CD4-positive, alpha-beta T cell treated with Interleukin-4 for 4 hours (primary cell): ENCODE data around the gene MAGEA1.
"Not testable (repeated sequence)": the region's sequence is repeated elsewhere in the genome, so short reads cannot be mapped to it uniquely, and the experiment has no call there.

Experiments used
- DNase-seq: peaks from one replicate; pipeline ENCODE4 v3.0.0-alpha.2; 2020

MAGEA1 gene, protein sequence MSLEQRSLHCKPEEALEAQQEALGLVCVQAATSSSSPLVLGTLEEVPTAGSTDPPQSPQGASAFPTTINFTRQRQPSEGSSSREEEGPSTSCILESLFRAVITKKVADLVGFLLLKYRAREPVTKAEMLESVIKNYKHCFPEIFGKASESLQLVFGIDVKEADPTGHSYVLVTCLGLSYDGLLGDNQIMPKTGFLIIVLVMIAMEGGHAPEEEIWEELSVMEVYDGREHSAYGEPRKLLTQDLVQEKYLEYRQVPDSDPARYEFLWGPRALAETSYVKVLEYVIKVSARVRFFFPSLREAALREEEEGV

DNA sequence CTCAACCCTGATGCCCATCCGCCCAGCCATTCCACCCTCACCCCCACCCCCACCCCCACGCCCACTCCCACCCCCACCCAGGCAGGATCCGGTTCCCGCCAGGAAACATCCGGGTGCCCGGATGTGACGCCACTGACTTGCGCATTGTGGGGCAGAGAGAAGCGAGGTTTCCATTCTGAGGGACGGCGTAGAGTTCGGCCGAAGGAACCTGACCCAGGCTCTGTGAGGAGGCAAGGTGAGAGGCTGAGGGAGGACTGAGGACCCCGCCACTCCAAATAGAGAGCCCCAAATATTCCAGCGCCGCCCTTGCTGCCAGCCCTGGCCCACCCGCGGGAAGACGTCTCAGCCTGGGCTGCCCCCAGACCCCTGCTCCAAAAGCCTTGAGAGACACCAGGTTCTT, at the start of gene MAGEA1:
TSS of gene MAGEA1 (plus strand) at position 154 of the 400 bp plus-strand sequence. CDS start 3,106 bp downstream, outside the sequence.
- DNase-seq: no peak

DNA sequence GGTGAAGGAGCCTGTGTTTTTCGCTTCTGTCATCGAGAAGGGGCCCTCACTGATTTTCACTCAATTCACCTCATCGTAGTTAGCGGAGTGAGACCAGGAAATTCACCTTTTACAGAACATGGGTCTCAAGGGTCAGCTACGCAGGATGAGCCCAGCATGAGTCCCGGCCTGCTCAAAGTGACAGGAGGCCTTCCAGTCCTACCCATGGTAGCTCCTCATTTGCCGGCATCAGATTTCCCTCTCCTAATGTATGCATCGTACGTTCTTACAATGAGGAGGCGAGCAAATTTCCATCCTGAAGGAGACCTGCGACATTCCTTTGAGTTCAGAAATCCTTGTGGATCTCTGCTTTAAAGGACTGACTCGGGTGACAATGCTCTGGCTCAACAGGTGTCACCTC, 46.2 kb upstream of the MAGEA1 start:
- DNase-seq: not testable (repeated sequence)

DNA sequence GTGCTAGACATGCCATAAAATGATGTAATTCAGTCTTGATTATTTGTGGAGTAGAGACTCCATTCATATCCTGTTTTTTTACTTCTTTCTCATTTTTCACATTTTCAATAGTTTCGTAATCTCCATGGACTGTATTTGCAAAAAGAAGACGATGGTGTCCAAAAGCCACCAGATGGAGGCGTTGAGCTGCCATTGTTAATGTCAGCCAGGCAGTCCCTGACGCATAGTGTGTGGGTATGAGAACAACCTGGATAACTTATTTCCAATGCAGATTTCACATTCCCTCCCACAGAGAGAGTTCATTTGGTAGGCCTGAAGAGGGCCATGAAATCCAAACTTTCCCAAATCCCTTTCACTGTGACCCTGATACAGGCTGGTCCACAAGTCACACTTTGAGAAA, 40.0 kb upstream of the MAGEA1 start:
- DNase-seq: not testable (repeated sequence)

DNA sequence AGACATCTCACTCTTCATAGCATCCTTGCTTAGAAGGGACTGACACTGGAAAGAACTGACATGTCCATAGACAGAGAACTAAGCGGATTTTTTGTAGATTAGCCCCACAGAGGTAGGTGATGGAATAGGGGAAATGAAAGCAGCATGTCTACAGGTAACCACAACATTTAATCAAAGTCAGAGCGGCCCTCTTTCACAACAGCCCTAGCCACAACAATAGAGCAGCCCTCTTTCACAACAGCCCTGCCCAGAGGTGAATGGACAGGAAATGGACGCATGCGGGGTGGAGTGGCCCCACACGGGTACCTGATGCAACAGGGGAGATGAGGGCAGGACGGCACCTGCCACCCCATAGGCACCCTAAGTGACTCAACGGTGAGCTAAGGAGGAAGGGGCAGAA, 32.8 kb upstream of the MAGEA1 start:
- not testable (repeated sequence) for DNase-seq

DNA sequence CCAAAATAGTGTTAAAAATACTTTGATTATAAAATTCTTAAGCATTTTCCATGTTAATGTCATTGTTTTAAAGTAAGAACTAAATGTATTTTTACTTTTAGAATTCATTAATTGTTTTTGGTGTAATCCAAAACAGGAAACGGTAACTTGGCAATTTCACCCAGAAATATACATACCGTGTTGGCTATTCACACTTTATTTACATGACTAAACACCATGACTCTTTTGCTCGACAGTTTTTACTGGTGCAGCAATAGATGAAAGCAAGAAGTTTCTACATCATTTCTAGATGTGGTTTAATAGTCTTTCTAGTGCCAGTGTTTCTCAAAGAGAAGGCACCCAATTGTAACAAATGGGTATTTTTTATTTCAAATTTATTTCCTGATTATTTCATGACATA, 25.6 kb upstream of the MAGEA1 start:
- DNase-seq: no peak

DNA sequence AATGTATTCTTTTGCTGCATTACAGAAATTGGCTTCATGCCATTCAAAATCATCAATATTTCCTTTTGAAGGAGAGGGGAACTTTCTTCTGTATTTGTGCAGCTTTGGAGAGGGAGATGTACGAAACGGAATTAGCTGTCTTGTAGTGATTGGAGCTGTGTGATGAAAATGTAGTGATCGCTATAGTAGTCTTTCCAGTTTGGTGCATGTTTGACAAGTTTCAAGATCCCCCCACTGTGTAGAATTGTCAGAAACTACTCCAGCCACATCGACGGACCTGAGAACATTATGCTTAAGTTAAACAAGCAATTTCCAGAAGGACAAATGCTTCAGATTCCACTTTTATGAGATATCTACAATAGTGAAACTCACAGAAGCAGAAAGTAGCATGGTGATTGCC, 21.6 kb upstream of the MAGEA1 start:
- no peak for DNase-seq

DNA sequence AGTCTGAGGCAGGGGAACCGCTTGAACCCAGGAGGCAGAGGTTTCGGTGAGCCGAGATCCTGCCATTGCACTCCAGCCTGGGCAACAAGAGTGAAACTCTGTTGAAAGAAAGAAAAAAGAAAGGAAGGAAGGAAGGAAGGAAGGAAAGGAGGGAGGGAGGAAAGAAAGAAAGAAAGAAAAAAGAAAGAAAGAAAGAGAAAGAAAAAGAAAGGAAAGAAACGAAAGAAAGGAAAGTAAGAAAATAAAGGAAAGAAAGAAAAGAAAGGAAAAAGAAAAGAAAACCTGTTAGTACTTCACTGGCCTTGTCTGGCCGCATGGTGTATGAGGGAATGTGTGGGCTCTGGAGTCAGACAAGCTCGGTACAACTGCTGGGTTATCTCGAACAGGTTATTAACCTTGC, 20.8 kb upstream of the MAGEA1 start:
- no peak for DNase-seq

DNA sequence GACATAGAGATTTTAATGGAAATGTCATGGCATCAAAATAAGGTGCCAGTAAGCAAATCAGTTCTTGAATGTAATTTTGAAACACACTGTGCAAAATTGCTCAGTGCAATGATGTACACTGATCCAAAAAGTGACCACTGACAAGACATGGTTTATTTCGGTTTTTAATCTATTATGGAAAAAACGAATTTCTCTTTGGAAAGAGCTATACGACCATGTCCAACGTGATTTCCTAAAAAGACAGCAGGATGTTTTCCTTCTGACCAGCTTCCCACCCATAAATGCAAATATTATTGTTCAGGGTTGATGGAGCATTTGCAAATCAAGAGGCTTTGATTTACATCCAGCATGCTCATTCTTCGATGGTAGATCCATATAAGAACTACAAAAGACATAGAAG, 17.1 kb upstream of the MAGEA1 start:
- no peak for DNase-seq

DNA sequence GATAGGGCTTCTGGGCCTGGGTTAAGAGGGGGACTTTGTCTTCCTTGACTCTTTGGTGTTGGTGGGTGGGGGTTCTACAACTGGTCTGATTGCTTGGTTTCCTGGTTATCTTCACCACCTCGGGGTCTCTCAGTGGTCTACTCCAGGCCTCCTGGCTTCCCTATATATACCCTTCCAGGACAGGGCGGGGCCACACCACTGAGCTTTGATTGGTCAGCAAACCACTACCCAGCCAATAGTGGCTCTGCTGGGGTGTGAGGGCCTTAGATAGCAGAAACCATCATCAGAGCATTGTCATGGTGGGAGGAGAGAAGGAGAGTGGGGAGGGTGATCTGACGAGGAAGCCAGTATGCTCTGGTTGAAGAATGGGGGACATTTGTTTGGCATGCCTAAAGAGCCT, 14.4 kb upstream of the MAGEA1 start:
- no peak for DNase-seq

DNA sequence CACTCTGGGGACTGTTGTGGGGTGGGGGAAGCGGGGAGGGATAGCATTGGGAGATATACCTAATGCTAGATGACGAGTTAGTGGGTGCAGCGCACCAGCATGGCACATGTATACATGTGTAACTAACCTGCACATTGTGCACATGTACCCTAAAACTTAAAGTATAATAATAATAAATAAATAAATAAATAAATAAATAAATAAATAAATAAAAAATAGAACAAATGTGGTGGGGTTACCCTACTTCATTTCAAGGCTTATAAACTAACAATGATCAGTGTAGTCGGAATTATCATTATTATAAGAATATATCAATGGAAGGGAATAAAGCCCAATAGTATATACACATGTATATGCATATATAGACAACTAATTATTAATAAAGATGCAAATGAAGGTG, 10.7 kb upstream of the MAGEA1 start:
- not testable (repeated sequence) for DNase-seq

DNA sequence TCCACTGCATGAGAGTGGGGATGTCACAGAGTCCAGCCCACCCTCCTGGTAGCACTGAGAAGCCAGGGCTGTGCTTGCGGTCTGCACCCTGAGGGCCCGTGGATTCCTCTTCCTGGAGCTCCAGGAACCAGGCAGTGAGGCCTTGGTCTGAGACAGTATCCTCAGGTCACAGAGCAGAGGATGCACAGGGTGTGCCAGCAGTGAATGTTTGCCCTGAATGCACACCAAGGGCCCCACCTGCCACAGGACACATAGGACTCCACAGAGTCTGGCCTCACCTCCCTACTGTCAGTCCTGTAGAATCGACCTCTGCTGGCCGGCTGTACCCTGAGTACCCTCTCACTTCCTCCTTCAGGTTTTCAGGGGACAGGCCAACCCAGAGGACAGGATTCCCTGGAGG, 2.7 kb downstream of the MAGEA1 start:
- no peak for DNase-seq

DNA sequence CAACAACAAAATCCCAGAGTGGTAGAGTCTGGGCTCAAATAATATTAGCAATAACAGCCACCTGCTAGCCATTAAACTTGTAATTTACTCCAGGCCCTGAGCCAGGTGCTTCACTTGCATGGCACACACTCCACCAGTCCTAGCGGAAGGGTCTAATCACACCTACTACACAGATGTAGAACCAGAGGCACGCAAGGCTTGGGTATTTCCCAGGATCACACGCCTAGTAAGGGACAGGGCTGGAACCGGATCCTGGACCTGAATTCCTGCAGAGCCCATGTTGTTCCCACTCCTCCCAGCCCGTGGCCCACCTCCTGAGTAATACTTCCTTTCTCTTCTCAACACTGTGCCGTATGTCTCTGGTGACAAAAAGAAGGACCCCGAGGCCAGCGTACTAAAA, 5.7 kb downstream of the MAGEA1 start:
- no peak for DNase-seq

DNA sequence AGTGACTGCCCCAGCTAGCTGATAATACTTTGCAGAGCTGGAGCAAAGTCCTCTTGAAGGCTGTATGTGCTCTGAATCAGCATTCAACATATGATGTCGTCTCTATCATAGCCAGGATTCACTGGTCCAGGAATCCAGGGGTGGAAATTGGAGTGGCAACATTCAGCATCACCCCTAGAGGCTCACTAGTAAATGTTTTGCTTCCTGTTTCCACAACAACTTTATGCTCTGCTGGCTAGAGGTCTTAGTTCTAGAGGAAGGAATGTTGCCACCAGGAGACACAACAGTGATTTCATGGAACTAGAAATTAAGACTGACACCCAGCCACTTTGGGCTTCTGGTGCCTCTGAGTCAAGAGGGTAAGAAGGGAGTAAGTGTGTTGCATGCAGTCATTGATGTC, 11.3 kb downstream of the MAGEA1 start:
- DNase-seq: no peak

DNA sequence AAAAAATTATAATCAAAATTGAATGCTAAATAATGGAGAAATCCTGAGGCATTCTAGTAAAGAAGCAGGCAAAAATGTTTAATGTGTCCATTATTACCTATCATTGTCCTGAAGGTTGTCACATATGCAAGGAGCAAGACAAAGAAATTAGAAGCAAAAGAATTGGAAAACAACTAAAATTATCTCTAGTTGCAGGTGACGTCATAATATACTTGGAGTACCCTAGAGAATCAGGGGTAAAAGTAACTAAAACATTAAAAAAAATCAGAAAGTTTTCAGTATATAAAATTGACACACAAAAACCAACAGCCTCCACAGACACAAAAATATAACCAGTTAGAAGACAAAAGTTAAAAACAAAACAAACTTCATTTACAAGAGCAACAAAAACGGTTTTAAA, 21.4 kb downstream of the MAGEA1 start:
- DNase-seq: no peak

DNA sequence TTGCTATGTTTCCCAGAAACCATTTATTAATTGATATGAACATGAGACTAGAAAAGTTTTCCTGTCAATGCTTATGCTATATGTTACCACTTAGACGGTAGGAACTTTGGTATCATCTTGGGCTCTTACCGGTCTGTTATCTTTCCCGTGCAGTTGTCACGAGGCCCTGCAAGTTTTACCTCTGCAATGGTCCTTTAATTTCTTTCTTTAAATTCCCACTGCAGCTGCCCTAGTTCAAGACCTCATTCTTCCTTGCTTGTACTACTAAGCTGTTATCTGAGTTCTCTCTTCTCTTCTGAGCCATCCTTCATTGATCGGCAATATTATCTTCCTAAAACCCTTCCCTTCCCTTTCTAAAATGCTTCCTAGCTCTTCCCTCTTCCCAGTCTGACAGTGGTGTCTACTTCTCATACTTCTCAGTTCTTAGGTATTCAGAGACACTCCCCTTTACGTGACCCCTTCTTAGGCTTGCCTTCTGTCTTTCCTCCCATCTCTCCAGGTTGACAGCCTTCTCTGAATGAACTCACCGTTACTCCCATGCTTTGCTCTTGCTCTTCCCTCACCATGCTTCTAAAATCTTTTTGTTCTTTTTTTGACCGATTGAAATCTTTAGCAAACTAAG, 27.5 kb downstream of the MAGEA1 start:
- DNase-seq: no peak

DNA sequence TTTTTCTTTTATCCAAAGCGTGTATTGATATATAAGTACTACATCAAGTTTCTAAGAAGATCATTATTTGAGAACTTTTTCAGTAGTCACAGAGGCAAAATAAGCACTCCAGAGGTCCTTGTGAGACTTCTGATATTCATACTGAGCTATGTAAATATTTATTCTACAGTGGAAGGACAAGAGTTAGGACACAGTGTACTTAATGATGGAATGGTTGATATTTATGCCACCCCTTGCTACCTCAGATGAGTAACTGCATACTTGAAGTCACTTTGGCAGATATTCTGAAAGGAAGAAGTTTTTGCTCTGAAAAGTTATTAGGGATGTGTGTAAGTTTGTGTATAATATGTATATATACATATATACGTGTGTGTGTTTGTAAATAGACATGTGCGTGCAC, 30.3 kb downstream of the MAGEA1 start:
- DNase-seq: no peak

DNA sequence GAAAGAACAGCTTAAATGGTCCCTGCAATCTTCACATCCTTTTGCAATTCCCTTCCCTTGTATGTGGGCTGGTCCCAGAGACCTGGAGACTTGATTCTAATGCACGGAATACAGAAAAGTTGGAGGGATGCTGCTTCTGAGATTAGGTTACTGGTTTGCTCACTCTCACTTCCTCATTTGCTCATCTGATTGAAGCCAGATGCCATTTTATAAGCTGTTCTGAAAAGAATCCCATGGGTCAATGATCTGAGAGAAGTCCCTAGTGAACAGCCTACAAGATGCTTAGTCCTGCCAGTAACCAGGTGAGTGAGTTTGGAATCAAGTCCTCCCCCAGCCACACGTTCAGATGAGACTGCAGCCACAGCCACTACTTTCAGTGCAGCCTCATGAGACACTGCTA, 35.9 kb downstream of the MAGEA1 start:
- no peak for DNase-seq

DNA sequence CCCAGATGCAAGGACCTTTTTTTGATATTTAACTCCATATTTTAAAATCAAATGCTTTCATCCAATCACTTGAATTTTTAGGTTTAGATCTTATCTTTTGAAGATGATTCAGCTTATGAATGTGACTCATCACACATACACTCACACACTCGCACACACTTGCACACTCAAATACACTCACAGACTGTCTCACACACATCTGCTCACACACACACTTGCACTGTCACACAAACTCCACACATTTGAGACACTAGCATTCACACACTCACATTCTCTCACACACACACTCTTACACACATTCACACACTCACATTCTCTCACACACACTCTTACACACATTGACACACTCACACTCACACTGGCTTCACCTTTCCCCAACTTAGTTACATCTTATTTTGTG, 37.8 kb downstream of the MAGEA1 start:
- DNase-seq: no peak

DNA sequence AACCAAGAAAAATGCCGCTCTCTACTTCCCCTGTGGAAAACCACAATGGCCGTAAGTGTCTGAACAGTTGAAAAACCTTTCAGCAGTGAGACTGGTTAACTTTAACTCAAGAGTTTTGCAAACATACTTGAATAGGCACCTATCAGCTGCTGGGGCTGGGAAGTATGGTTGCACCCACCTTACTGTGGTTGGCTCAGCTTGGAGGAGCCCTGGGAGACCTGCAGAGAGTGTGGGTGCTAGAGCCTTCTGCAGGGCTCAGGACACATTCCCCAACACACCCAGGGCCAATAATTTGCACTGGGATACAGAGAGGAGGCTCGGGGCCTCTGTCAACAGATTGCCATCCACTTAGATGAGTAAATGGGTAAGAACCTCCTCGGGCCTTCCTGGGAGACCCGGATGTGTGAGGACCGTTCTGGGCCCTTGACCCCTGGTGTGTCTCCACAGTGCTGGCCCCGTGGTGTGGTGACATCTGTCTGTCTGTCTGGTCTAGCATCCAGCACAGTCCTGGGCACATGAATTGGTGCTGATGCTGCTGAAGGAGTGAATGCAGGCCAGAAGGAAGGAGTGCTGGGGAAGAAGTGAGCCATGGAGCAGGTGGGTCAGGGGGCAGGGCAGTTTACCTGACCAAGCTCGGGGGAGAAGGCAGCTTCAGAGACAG, 46.5 kb downstream of the MAGEA1 start:
- DNase-seq: no peak

DNA sequence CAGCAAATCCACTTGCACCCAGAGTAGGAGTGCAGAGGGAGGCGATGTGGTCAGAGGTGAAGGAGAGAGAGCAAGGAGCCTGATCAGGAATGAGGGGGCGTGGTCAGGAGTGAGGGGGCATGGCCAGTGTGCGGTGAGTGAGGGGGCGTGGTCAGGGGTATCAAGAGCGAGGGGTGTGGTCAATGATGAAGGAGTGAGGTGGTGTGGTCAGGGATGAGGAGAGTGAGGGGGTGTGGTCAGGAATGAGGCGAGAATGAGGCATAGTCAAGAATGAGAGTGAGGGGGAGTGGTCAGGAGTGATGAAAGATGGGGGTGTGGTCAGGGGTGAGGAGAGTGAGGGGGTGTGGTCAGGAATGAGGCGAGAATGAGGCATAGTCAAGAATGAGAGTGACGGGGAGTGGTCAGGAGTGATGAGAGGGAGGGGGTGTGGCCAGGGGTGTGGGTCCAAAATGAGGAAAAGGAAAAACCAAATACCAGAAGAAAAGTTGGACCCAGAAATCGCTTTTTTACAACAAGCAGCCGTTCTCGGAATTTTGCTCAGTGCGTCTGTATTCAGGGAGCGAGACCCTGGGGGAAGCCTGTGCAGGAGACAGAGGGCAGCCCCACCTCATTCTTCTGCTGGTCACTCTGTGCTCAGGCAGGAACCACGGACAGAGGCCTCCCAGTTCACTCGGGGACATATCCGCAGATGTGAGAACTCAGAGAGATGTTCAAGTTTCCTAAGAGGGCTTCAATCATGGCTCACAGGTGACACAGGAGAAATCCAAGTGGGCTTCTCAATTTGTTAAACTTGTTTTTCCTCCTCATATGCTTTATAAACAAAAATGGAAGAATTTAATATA, 47.5 kb downstream of the MAGEA1 start:
- no peak for DNase-seq
